Spleen (tissue), 7 donors: ENCODE measurements around the gene ATF4.

ENCODE experiments used
- POLR2A ChIP-seq, 3 donors: fragments of 450-650 bp; IDR thresholded peaks; one replicate each; pipeline ENCODE4 v1.5.1; 2017; ENCODE audit warnings: antibody characterized with exemption in 3 of 3, mild to moderate bottlenecking in 1 of 3
- TF ChIP-seq, protein P1 (sequence below), 11 experiments: fragments of 200-600 bp in 7 of 11; fragments of 450-650 bp in 4 of 11; sonication (generic) in 4 of 11; IDR thresholded peaks in 8 of 11; conservative IDR thresholded peaks in 3 of 11; 1 replicate in 7 of 11; 2 replicates in 4 of 11; pipeline versions ENCODE4 v1.4.0 to v1.8.0; 2016 to 2021; ENCODE audit warnings: antibody characterized with exemption in 11 of 11, inconsistent platforms in 4 of 11, mild to moderate bottlenecking in 1 of 11
- donor health status: DM: no; HTN: no; CAD: no; lungs with moderate emphysema.
- donor health status: DM: no; HTN: no; CAD: no.
- donor health status: DM: no; HTN: no; CAD: no.

DNA sequence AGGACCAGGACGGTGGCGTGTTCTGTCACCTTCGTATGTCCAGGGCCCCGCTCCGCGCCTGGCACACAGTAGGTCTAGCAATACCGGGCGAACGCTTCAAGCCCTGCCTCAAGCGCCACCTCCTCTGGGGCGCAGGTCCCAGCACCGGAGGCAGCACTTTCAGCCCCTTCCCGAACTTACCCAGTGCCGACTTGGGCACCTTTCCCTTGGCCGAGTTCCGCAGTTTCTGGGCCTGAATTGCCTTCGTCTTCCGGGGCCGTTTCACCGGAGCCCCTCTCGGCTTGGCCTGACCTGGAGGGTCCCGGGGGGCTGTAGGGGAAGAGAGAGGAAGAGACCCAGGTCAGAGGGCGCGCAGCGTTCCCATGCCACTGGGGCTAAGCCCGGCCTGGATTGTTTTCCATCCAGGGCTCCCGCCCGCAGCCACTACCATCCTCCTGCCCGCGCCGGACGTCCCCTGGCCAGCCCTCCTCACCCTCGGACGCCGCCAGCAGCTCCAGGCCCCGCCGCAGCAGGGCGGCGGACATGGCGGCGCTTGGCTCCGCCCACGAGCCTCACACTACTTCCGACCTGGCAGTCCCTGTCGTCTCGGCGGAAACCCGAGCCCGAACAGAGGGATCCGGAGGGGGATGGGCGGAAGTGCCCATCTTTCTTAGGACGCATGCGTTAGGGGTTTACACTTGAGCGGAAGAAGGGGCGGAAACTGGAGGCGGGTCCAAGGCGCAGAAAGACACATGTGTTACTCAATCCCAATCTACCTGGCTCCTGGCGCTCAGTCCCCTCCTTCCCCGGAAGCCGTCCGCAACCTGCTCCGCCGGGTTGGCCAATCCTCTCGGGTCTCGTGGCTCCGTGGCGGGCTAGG is 12.1 kb downstream of the ATF4 start, which contains the start of gene RPS19BP1:
- peak in 1 of 3 donors; percentile 72 for TF ChIP-seq POLR2A (IDR thresholded peaks at IDR 0.05)
- TF ChIP-seq, protein P1, sequence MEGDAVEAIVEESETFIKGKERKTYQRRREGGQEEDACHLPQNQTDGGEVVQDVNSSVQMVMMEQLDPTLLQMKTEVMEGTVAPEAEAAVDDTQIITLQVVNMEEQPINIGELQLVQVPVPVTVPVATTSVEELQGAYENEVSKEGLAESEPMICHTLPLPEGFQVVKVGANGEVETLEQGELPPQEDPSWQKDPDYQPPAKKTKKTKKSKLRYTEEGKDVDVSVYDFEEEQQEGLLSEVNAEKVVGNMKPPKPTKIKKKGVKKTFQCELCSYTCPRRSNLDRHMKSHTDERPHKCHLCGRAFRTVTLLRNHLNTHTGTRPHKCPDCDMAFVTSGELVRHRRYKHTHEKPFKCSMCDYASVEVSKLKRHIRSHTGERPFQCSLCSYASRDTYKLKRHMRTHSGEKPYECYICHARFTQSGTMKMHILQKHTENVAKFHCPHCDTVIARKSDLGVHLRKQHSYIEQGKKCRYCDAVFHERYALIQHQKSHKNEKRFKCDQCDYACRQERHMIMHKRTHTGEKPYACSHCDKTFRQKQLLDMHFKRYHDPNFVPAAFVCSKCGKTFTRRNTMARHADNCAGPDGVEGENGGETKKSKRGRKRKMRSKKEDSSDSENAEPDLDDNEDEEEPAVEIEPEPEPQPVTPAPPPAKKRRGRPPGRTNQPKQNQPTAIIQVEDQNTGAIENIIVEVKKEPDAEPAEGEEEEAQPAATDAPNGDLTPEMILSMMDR (IDR thresholded peaks at IDR 0.05 in 8 of 11, conservative IDR thresholded peaks at IDR 0.05 in 3 of 11): peak in 4 of 11 experiments; percentile 3 to 25 (median 19)
